PC-3 (cell line): ENCODE data around the gene CYB5D1.

Experiments
- CTCF ChIP-seq: fragments of 300-600 bp; sonication (generic); conservative IDR thresholded peaks from 2 replicates; pipeline ENCODE4 v1.5.1; 2017; ENCODE audit warnings: antibody characterized with exemption, low read depth, mild to moderate bottlenecking, low read length
- EZH2 ChIP-seq: fragments of 300-600 bp; sonication (generic); IDR thresholded peaks from one replicate; pipeline ENCODE4 v1.6.1; 2017; ENCODE audit warnings: antibody characterized with exemption, mild to moderate bottlenecking, low read length; ENCODE audit not compliant: unreplicated experiment
- EZH2phosphoT487 ChIP-seq: fragments of 300-600 bp; sonication (generic); IDR thresholded peaks from 2 replicates; pipeline ENCODE4 v1.6.1; 2018; ENCODE audit warnings: mild to moderate bottlenecking, antibody characterized with exemption, low read length, borderline replicate concordance

DNA sequence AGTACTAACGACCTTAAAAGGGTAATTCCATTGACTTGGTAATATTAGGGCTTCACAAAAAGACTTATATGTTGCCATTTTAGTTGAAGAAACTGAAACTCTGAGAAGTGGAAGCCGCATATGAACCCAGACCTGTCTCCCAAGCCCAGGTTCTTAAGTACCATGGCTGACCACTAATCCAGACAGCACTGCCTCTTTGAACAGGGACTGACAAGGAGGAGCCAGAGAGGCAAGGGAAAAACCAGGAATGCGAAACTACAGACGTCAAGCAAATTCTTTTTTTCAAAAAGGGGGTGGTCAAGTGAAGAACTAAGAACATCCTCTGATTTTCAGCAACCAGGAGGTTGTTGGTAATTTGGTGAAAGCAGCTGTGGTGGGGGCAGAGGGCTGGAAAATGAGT lies 15.2 kb downstream of the CYB5D1 start:
- TF ChIP-seq CTCF (no peak), EZH2 (no peak), EZH2phosphoT487 (no peak)
